Smooth muscle cell (in vitro differentiated cells): Measurements from ENCODE around the gene ISY1. TPM values are rescaled to one million over a fixed set of nuclear protein-coding genes. Genes with fewer than 3 reads are reported as not detected.

Experiments used
- DNase-seq: peaks from one replicate; lab custom pipeline; 2025; ENCODE audit not compliant: unreplicated experiment; lab: John Stamatoyannopoulos, UW
- H2AFZ ChIP-seq: fragments of 200-600 bp; sonication (generic); 2 replicates; pipeline ENCODE4 v1.6.0; 2016; ENCODE audit warnings: antibody characterized with exemption, low read depth, mild to moderate bottlenecking
- H3F3A ChIP-seq: fragments of 200-600 bp; sonication (generic); 2 replicates; pipeline ENCODE4 v1.6.0; 2017; ENCODE audit warnings: antibody characterized with exemption, low read depth
- H3K27ac ChIP-seq: fragments of 200-600 bp; sonication (generic); 2 replicates; pipeline ENCODE4 v1.5.1; 2016; ENCODE audit warnings: low read depth, mild to moderate bottlenecking
- H3K27me3 ChIP-seq: fragments of 200-600 bp; sonication (generic); 2 replicates; pipeline ENCODE4 v1.6.1; 2016; ENCODE audit warnings: low read depth, mild to moderate bottlenecking
- H3K36me3 ChIP-seq: fragments of 200-600 bp; sonication (generic); 2 replicates; pipeline ENCODE4 v1.5.1; 2016; ENCODE audit warnings: low read depth
- H3K4me1 ChIP-seq: fragments of 200-600 bp; sonication (generic); 2 replicates; pipeline ENCODE4 v1.5.1; 2016; ENCODE audit warnings: low read depth
- H3K4me2 ChIP-seq: fragments of 200-600 bp; sonication (generic); 2 replicates; pipeline ENCODE4 v1.6.0; 2016; ENCODE audit warnings: mild to moderate bottlenecking
- H3K4me3 ChIP-seq: fragments of 200-600 bp; sonication (generic); 2 replicates; pipeline ENCODE4 v1.5.1; 2016; ENCODE audit warnings: mild to moderate bottlenecking
- H3K79me2 ChIP-seq: fragments of 200-600 bp; sonication (generic); 2 replicates; pipeline ENCODE4 v1.6.0; 2016; ENCODE audit warnings: low read depth, mild to moderate bottlenecking
- H3K9ac ChIP-seq: fragments of 200-600 bp; sonication (generic); 2 replicates; pipeline ENCODE4 v1.6.0; 2016; ENCODE audit warnings: low read depth
- H3K9me3 ChIP-seq: fragments of 200-600 bp; sonication (generic); replicated peaks from 2 replicates; pipeline ENCODE4 v1.5.1; 2016; ENCODE audit warnings: low read depth
- H4K20me1 ChIP-seq: fragments of 200-600 bp; sonication (generic); 2 replicates; pipeline ENCODE4 v1.6.0; 2016; ENCODE audit warnings: low read depth
- WGBS: methylation state at CpG from one replicate; pipeline ENCODE4 v1.1.7; 2016; ENCODE audit warnings: low lambda C conversion rate; 5-methylcytosine and 5-hydroxymethylcytosine counted together
- polyA plus RNA-seq: library from polyadenylated mRNA; unstranded; fragments of >200 nt; fragmentation: Nextera tagmentation; extraction: Ambion mirVana; gene quantifications from 2 replicates; pipeline ENCODE4 v1.2.1, GENCODE V29; 2016
- total RNA-seq: library from RNA; depleted of rRNA; stranded (reverse); fragments of >200 nt; gene quantifications from 2 replicates; pipeline ENCODE4 v1.2.3, GENCODE V29; 2014
- TF ChIP-seq, protein P1 (sequence below): fragments of 200-600 bp; sonication (generic); IDR thresholded peaks from 2 replicates; pipeline ENCODE4 v1.5.1; 2017; ENCODE audit warnings: borderline replicate concordance, mild to moderate bottlenecking, antibody characterized with exemption; ENCODE audit not compliant: insufficient read depth, poor library complexity, severe bottlenecking

Gene ISY1
- total and polyA plus RNA-seq, 2 experiments from 2014 or later = 10.2 to 47.3 TPM

DNA sequence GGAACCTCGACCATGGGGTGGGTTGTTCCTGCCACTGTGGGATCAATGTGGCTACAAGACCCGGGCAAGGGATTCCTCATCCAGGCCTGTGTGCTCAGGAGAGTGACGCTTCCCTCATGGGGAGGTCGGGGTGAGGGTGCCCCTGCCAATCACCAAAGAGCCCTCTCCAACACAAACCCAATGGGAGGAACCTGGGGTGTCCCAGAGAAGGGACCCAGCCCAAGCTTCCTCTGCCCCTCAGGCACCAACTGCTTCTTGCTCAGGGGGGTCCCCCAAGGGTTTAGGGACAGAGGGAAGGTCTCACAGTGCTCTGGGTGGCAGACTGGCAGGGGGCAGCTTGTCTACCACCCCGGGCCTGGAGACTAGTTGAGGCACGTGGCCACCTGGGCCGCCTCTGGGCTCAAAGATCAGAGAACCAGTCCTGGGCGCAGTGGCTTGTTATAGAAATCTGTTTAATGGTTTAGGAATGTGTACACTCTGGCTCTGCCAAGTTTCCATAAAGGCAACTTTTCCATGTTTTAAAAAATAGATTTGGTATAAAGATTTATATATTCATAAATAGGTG lies 73.6 kb downstream of the ISY1 start:
- no peaks in the 10 kb centered on the region for H3F3A ChIP-seq
- TF ChIP-seq, protein P1, sequence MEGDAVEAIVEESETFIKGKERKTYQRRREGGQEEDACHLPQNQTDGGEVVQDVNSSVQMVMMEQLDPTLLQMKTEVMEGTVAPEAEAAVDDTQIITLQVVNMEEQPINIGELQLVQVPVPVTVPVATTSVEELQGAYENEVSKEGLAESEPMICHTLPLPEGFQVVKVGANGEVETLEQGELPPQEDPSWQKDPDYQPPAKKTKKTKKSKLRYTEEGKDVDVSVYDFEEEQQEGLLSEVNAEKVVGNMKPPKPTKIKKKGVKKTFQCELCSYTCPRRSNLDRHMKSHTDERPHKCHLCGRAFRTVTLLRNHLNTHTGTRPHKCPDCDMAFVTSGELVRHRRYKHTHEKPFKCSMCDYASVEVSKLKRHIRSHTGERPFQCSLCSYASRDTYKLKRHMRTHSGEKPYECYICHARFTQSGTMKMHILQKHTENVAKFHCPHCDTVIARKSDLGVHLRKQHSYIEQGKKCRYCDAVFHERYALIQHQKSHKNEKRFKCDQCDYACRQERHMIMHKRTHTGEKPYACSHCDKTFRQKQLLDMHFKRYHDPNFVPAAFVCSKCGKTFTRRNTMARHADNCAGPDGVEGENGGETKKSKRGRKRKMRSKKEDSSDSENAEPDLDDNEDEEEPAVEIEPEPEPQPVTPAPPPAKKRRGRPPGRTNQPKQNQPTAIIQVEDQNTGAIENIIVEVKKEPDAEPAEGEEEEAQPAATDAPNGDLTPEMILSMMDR = no peak
- H3K27me3 ChIP-seq = no peaks in the 10 kb centered on the region
- no peak overlapping the region for H3K9ac ChIP-seq
- no peak overlapping the region for H3K4me3 ChIP-seq
- H3K9me3 ChIP-seq = no peaks in the 10 kb centered on the region
- no peak overlapping the region for H2AFZ ChIP-seq
- peaks cover 3% of the 10 kb centered on the region for H3K36me3 ChIP-seq
- no peaks in the 10 kb centered on the region for H4K20me1 ChIP-seq
- 91% methylated on average over 8 of the region's 8 CpGs for WGBS
- no peaks in the 10 kb centered on the region for H3K4me1 ChIP-seq
- no peak overlapping the region for H3K27ac ChIP-seq
- DNase-seq = no peak
- no peak overlapping the region for H3K4me2 ChIP-seq
- H3K79me2 ChIP-seq = no peaks in the 10 kb centered on the region

- no peaks in the 10 kb centered on the region for H3K27me3 ChIP-seq
These were observed 75.0 kb downstream of the ISY1 start for GRCh38 chr3:129085818-129086217.

DNA sequence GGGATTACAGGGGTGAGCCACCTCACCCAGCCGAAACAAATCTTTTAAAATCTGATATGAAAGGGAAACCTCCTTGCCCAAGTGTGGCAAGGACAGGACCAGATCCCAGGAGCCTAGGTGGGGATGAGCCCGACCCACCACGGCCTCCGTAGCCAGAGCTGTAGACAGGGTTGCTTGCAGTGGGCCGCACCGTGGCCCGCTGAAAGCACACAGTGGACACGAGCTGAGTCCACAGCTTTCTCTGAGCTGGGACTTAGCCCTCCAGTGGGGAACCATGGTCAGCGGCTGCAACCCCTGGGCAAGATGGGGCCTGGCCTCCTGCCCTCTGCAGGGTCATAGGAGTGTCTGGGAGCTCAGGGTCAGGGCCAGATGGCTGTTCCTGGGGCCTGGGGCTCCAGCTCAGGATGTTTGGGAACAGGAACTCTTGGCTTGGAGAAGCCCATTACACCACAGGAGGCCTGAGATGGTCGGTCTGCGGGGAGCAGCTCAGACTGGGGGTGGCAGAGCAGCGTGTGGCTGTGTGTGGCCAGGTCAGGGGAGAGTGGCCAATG lies 75.6 kb downstream of the ISY1 start:
- no peaks in the 10 kb centered on the region for H3K27me3 ChIP-seq
- H3F3A ChIP-seq = no peaks in the 10 kb centered on the region
- H3K4me1 ChIP-seq = no peaks in the 10 kb centered on the region
- H3K79me2 ChIP-seq = no peaks in the 10 kb centered on the region
- H3K9me3 ChIP-seq = no peaks in the 10 kb centered on the region
- 96% methylated on average over 12 of the region's 12 CpGs for WGBS
- TF ChIP-seq, protein P1 = no peak
- no peak overlapping the region for H2AFZ ChIP-seq
- H3K36me3 ChIP-seq = no peaks in the 10 kb centered on the region
- no peaks in the 10 kb centered on the region for H4K20me1 ChIP-seq
- H3K9ac ChIP-seq = no peak overlapping the region
- DNase-seq = no peak
- H3K27ac ChIP-seq = no peak overlapping the region
- H3K4me3 ChIP-seq = no peak overlapping the region
- no peak overlapping the region for H3K4me2 ChIP-seq

More at GRCh38 chr3:129085818-129086217, 75.0 kb downstream of the ISY1 start:
- H3K9ac ChIP-seq = no peak overlapping the region
- no peaks in the 10 kb centered on the region for H3K4me1 ChIP-seq
- WGBS = 93% methylated on average over 4 of the region's 4 CpGs
- H3K27ac ChIP-seq = no peak overlapping the region
- no peaks in the 10 kb centered on the region for H3K36me3 ChIP-seq
- H3K9me3 ChIP-seq = no peaks in the 10 kb centered on the region
- no peak overlapping the region for H3K4me3 ChIP-seq
- no peaks in the 10 kb centered on the region for H3F3A ChIP-seq
- no peaks in the 10 kb centered on the region for H3K79me2 ChIP-seq
- TF ChIP-seq, protein P1 = no peak
- no peaks in the 10 kb centered on the region for H4K20me1 ChIP-seq
- no peak for DNase-seq
- no peak overlapping the region for H3K4me2 ChIP-seq
- H2AFZ ChIP-seq = no peak overlapping the region

DNA sequence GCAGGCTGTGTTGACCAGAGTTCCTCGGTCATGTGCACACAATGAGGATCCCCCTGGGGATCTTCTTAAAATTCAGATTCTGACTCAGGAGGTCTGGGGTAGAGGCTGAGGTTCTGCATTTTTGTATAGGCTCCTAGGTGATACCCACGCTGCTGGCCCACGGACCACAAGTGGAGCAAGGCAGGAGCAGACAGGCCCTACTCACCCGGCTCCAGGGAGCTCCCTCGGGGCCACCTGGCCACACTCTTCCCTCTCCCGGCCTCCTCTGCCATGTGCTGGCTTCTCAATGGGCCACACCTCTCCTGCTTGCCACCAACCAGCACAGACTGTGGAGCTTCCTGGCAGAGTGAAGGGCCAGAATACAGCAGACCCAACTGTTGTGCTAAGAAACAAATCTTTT lies 76.4 kb downstream of the ISY1 start:
- DNase-seq = no peak
- H2AFZ ChIP-seq = no peak overlapping the region
- H3K9ac ChIP-seq = no peak overlapping the region
- no peaks in the 10 kb centered on the region for H3K4me1 ChIP-seq
- no peak overlapping the region for H3K4me3 ChIP-seq
- no peak overlapping the region for H3K4me2 ChIP-seq
- TF ChIP-seq, protein P1 = no peak
- no peaks in the 10 kb centered on the region for H3F3A ChIP-seq
- no peaks in the 10 kb centered on the region for H3K36me3 ChIP-seq
- WGBS = 97% methylated on average over 6 of the region's 6 CpGs
- no peaks in the 10 kb centered on the region for H4K20me1 ChIP-seq
- H3K9me3 ChIP-seq = no peaks in the 10 kb centered on the region
- H3K27me3 ChIP-seq = no peaks in the 10 kb centered on the region
- H3K27ac ChIP-seq = no peak overlapping the region
- no peaks in the 10 kb centered on the region for H3K79me2 ChIP-seq
